ENCODE results near the gene NEUROG3.
"Not testable (repeated sequence)": the region's sequence is repeated elsewhere in the genome, so short reads cannot be mapped to it uniquely, and the experiment has no call there.

NEUROG3 gene

GRCh38 chr10:69554611-69555010, 18.6 kb downstream of the NEUROG3 start:
- Histone ChIP-seq H3K27me3 (ENCODE audit: control insufficient read depth, insufficient read depth, low read length) (no peaks in the 10 kb centered on the region), H3K27ac (ENCODE audit: low read length) (no peak overlapping the region), H3K9me3 (ENCODE audit: control insufficient read depth, insufficient read depth, low read length) (peaks cover 2% of the 10 kb centered on the region; the same call in 1 of the 2 replicates), H3K4me3 (ENCODE audit: low read length) (no peak overlapping the region), H3K36me3 (ENCODE audit: control insufficient read depth, insufficient read depth, low read length) (no peaks in the 10 kb centered on the region), H3K4me1 (ENCODE audit: control insufficient read depth, insufficient read depth, low read length) (peaks cover 6% of the 10 kb centered on the region; the same call in 1 of the 2 replicates)
- WGBS (ENCODE audit: insufficient coverage, insufficient read length), result no CpG with 5 or more reads among the region's 6 CpGs
- DNase-seq (ENCODE audit: low read depth, low spot score), result no peak

- Histone ChIP-seq H3K36me3 (ENCODE audit: control insufficient read depth, insufficient read depth, low read length) (no peaks in the 10 kb centered on the region), H3K27ac (ENCODE audit: low read length) (no peak overlapping the region), H3K4me3 (ENCODE audit: low read length) (no peak overlapping the region), H3K27me3 (ENCODE audit: control insufficient read depth, insufficient read depth, low read length) (no peaks in the 10 kb centered on the region), H3K4me1 (ENCODE audit: control insufficient read depth, insufficient read depth, low read length) (peaks cover 3% of the 10 kb centered on the region; the same call in 1 of the 2 replicates), H3K9me3 (ENCODE audit: control insufficient read depth, insufficient read depth, low read length) (peaks cover 2% of the 10 kb centered on the region; the same call in 1 of the 2 replicates)
- no peak for DNase-seq (ENCODE audit: low read depth, low spot score)
- no CpG with 5 or more reads among the region's 4 CpGs for WGBS (ENCODE audit: insufficient coverage, insufficient read length)
Measured at GRCh38 chr10:69553328-69553727, 19.9 kb downstream of the NEUROG3 start.

DNA sequence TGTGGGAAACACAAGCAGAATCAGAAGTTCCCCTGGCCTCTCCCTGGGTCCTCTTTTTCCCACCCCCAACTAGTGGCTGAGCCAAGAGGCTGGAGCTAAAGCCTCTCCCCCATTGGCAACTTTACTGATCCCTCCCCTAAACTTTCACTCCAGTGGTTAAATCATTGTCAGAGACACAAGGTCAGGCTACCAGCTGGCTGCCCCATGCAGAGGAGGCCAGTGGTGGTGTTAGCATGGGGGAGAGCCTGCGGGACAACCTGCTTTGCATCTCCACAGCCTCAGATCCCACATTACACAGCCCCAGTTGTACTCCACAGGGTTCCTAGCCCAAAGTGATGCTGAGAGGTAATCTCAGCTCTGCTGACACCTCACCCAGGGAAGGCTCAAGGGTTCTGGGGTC, 21.0 kb downstream of the NEUROG3 start:
- no peaks in the 10 kb centered on the region for H3K27me3 ChIP-seq (ENCODE audit: control insufficient read depth, insufficient read depth, low read length)
- H3K36me3 ChIP-seq (ENCODE audit: control insufficient read depth, insufficient read depth, low read length), result no peaks in the 10 kb centered on the region
- no peak overlapping the region for H3K4me3 ChIP-seq (ENCODE audit: low read length)
- peaks cover 3% of the 10 kb centered on the region; the same call in 1 of the 2 replicates for H3K4me1 ChIP-seq (ENCODE audit: control insufficient read depth, insufficient read depth, low read length)
- H3K27ac ChIP-seq (ENCODE audit: low read length), result no peak overlapping the region
- peaks cover 2% of the 10 kb centered on the region; the same call in 1 of the 2 replicates for H3K9me3 ChIP-seq (ENCODE audit: control insufficient read depth, insufficient read depth, low read length)
- WGBS (ENCODE audit: insufficient coverage, insufficient read length), result no CpG with 5 or more reads among the region's 1 CpG
- no peak for DNase-seq (ENCODE audit: low read depth, low spot score)

DNA sequence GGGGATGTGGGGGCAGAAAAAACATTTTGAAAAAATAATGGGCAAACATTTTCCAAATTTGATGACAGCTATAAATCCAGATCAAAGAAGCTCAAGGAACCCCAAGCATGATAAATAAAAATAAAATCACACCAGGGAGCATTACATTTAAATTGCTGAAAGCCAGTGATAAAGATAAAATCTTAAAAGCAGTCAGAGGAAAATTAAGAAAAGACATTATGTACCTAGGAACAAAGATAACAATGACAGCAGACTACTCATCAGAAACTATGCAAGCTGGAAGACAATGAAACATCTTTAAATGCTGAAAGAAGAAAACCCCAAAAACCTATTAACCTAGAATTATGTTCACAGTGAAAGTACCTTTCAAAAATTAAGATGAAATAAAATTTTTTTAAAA, 23.3 kb downstream of the NEUROG3 start:
- no peaks in the 10 kb centered on the region for H3K36me3 ChIP-seq (ENCODE audit: control insufficient read depth, insufficient read depth, low read length)
- DNase-seq (ENCODE audit: low read depth, low spot score), result no peak
- H3K9me3 ChIP-seq (ENCODE audit: control insufficient read depth, insufficient read depth, low read length), result peaks cover 2% of the 10 kb centered on the region; the same call in 1 of the 2 replicates
- H3K27ac ChIP-seq (ENCODE audit: low read length), result no peak overlapping the region
- H3K4me1 ChIP-seq (ENCODE audit: control insufficient read depth, insufficient read depth, low read length), result peaks cover 3% of the 10 kb centered on the region; the same call in 1 of the 2 replicates
- no peak overlapping the region for H3K4me3 ChIP-seq (ENCODE audit: low read length)
- H3K27me3 ChIP-seq (ENCODE audit: control insufficient read depth, insufficient read depth, low read length), result no peaks in the 10 kb centered on the region

- Histone ChIP-seq H3K4me1 (ENCODE audit: control insufficient read depth, insufficient read depth, low read length) (no peaks in the 10 kb centered on the region), H3K27ac (ENCODE audit: low read length) (no peak overlapping the region), H3K9me3 (ENCODE audit: control insufficient read depth, insufficient read depth, low read length) (no peaks in the 10 kb centered on the region; the same call in 1 of the 2 replicates), H3K36me3 (ENCODE audit: control insufficient read depth, insufficient read depth, low read length) (no peaks in the 10 kb centered on the region), H3K4me3 (ENCODE audit: low read length) (no peak overlapping the region), H3K27me3 (ENCODE audit: control insufficient read depth, insufficient read depth, low read length) (no peaks in the 10 kb centered on the region)
- DNase-seq (ENCODE audit: low read depth, low spot score), result no peak
- WGBS (ENCODE audit: insufficient coverage, insufficient read length), result no CpG with 5 or more reads among the region's 2 CpGs
Measured at GRCh38 chr10:69541463-69541862, 31.8 kb downstream of the NEUROG3 start.

GRCh38 chr10:69538461-69538860, 34.8 kb downstream of the NEUROG3 start:
- Histone ChIP-seq H3K4me1 (ENCODE audit: control insufficient read depth, insufficient read depth, low read length) (no peaks in the 10 kb centered on the region), H3K27me3 (ENCODE audit: control insufficient read depth, insufficient read depth, low read length) (no peaks in the 10 kb centered on the region), H3K4me3 (ENCODE audit: low read length) (no peak overlapping the region), H3K27ac (ENCODE audit: low read length) (no peak overlapping the region), H3K36me3 (ENCODE audit: control insufficient read depth, insufficient read depth, low read length) (no peaks in the 10 kb centered on the region), H3K9me3 (ENCODE audit: control insufficient read depth, insufficient read depth, low read length) (no peaks in the 10 kb centered on the region; the same call in 1 of the 2 replicates)
- DNase-seq (ENCODE audit: low read depth, low spot score), result no peak
- WGBS (ENCODE audit: insufficient coverage, insufficient read length), result no CpG with 5 or more reads among the region's 3 CpGs

GRCh38 chr10:69537449-69537848, 35.8 kb downstream of the NEUROG3 start:
- WGBS (ENCODE audit: insufficient coverage, insufficient read length), result no CpG with 5 or more reads among the region's 6 CpGs
- Histone ChIP-seq H3K36me3 (ENCODE audit: control insufficient read depth, insufficient read depth, low read length) (no peaks in the 10 kb centered on the region), H3K4me3 (ENCODE audit: low read length) (no peak overlapping the region), H3K9me3 (ENCODE audit: control insufficient read depth, insufficient read depth, low read length) (no peaks in the 10 kb centered on the region; the same call in 1 of the 2 replicates), H3K27ac (ENCODE audit: low read length) (no peak overlapping the region), H3K4me1 (ENCODE audit: control insufficient read depth, insufficient read depth, low read length) (no peaks in the 10 kb centered on the region), H3K27me3 (ENCODE audit: control insufficient read depth, insufficient read depth, low read length) (no peaks in the 10 kb centered on the region)
- DNase-seq (ENCODE audit: low read depth, low spot score), result no peak

DNA sequence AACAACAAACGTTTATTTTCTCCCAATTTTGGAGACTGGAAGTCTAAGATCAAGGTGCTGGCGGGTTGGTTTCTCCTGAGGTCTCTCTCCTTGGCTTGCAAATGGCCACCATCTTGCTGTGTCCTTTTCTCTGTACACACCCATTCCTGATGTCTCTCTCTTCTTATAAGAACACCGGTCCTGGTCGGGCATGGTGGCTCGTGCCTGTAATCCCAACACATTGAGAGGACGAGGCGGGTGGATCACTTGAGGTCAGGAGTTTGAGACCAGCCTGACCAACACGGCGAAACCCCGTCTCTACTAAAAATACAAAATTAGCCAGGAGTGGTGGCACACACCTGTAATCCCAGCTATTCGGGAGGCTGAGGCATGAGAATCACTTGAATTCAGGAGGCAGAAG, 36.7 kb downstream of the NEUROG3 start:
- H3K27ac ChIP-seq (ENCODE audit: low read length); DNase-seq (ENCODE audit: low read depth, low spot score); H3K4me3 ChIP-seq (ENCODE audit: low read length); H3K27me3 ChIP-seq (ENCODE audit: control insufficient read depth, insufficient read depth, low read length); H3K36me3 ChIP-seq (ENCODE audit: control insufficient read depth, insufficient read depth, low read length); H3K9me3 ChIP-seq (ENCODE audit: control insufficient read depth, insufficient read depth, low read length); H3K4me1 ChIP-seq (ENCODE audit: control insufficient read depth, insufficient read depth, low read length): not testable (repeated sequence)
- WGBS (ENCODE audit: insufficient coverage, insufficient read length), result no CpG with 5 or more reads among the region's 11 CpGs

DNA sequence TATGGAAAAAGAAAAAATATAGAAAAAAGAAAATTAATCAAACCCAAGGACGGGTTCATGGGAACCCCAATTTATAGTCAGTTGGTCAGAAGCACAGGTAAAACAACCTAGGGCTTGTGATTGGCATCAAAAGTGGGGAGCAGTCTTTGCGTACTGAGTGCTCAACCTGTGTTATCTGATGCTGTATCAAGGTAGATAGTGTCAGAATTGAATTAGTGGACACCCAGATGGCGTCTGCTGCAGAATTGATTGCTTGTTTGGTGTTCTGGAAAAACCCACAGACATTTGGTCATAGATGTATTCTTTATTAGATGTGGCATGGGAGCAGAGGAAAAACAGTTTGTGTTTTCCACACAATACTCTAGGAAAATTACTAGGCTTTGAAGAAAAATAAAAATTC, 39.6 kb downstream of the NEUROG3 start:
- H3K27ac ChIP-seq (ENCODE audit: low read length), result no peak overlapping the region
- H3K27me3 ChIP-seq (ENCODE audit: control insufficient read depth, insufficient read depth, low read length), result no peaks in the 10 kb centered on the region
- DNase-seq (ENCODE audit: low read depth, low spot score), result no peak
- H3K36me3 ChIP-seq (ENCODE audit: control insufficient read depth, insufficient read depth, low read length), result no peaks in the 10 kb centered on the region
- H3K4me3 ChIP-seq (ENCODE audit: low read length), result no peak overlapping the region
- no peaks in the 10 kb centered on the region for H3K4me1 ChIP-seq (ENCODE audit: control insufficient read depth, insufficient read depth, low read length)
- WGBS (ENCODE audit: insufficient coverage, insufficient read length), result no CpG with 5 or more reads among the region's 3 CpGs
- H3K9me3 ChIP-seq (ENCODE audit: control insufficient read depth, insufficient read depth, low read length), result no peaks in the 10 kb centered on the region

- H3K9me3 ChIP-seq (ENCODE audit: control insufficient read depth, insufficient read depth, low read length), result no peaks in the 10 kb centered on the region
- H3K4me1 ChIP-seq (ENCODE audit: control insufficient read depth, insufficient read depth, low read length), result no peaks in the 10 kb centered on the region
- no peak for DNase-seq (ENCODE audit: low read depth, low spot score)
- no peaks in the 10 kb centered on the region for H3K36me3 ChIP-seq (ENCODE audit: control insufficient read depth, insufficient read depth, low read length)
- no CpG with 5 or more reads among the region's 11 CpGs for WGBS (ENCODE audit: insufficient coverage, insufficient read length)
- H3K27ac ChIP-seq (ENCODE audit: low read length), result no peak overlapping the region
- H3K27me3 ChIP-seq (ENCODE audit: control insufficient read depth, insufficient read depth, low read length), result no peaks in the 10 kb centered on the region
- H3K4me3 ChIP-seq (ENCODE audit: low read length), result no peak overlapping the region
Measured at GRCh38 chr10:69527961-69528360, 45.3 kb downstream of the NEUROG3 start.
